Transverse colon (tissue), 4 donors: ENCODE data around the gene TBC1D9.

Experiments
- EP300 ChIP-seq: sonication (generic); formaldehyde crosslinking; IDR thresholded peaks from one replicate; pipeline ENCODE4 v1.6.1; 2017; ENCODE audit warnings: antibody characterized with exemption, low read depth
- POLR2A ChIP-seq: fragments of 450-650 bp; IDR thresholded peaks from one replicate; pipeline ENCODE4 v1.6.1; 2016; ENCODE audit warnings: antibody characterized with exemption, mild to moderate bottlenecking, moderate library complexity
- POLR2AphosphoS5 ChIP-seq, 3 donors: sonication (generic); formaldehyde crosslinking; IDR thresholded peaks; one replicate each; pipeline ENCODE4 v1.6.1; 2016; ENCODE audit warnings: antibody characterized with exemption in 3 of 3
- TF ChIP-seq, protein P1 (sequence below), 5 experiments: fragments of 200-600 bp in 3 of 5; fragments of 450-650 bp in 2 of 5; sonication (generic) in 3 of 5; IDR thresholded peaks; 1 replicate in 2 of 5; 2 replicates in 3 of 5; pipeline ENCODE4 v1.5.1; 2016 to 2017; ENCODE audit warnings: antibody characterized with exemption in 5 of 5, inconsistent platforms in 3 of 5, mild to moderate bottlenecking in 2 of 5, moderate library complexity in 1 of 5

GRCh38 chr4:140679576-140679975, 76.6 kb downstream of the TBC1D9 start:
- TF ChIP-seq POLR2A, result no peak
- TF ChIP-seq, protein P1, sequence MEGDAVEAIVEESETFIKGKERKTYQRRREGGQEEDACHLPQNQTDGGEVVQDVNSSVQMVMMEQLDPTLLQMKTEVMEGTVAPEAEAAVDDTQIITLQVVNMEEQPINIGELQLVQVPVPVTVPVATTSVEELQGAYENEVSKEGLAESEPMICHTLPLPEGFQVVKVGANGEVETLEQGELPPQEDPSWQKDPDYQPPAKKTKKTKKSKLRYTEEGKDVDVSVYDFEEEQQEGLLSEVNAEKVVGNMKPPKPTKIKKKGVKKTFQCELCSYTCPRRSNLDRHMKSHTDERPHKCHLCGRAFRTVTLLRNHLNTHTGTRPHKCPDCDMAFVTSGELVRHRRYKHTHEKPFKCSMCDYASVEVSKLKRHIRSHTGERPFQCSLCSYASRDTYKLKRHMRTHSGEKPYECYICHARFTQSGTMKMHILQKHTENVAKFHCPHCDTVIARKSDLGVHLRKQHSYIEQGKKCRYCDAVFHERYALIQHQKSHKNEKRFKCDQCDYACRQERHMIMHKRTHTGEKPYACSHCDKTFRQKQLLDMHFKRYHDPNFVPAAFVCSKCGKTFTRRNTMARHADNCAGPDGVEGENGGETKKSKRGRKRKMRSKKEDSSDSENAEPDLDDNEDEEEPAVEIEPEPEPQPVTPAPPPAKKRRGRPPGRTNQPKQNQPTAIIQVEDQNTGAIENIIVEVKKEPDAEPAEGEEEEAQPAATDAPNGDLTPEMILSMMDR (IDR thresholded peaks at IDR 0.05), result no peak
- TF ChIP-seq POLR2AphosphoS5 (IDR thresholded peaks at IDR 0.05), result no peak
- no peak for TF ChIP-seq EP300
